Mucosa of gallbladder (tissue), 1 donor: ENCODE data around the gene SEMA3C. TPM values are rescaled to one million over a fixed set of nuclear protein-coding genes. Genes with fewer than 3 reads are reported as not detected.

Experiments
- DNase-seq: peaks from one replicate; pipeline ENCODE4 v3.0.0-alpha.2; 2020; ENCODE audit warnings: low spot score
- total RNA-seq: library from RNA; stranded (reverse); gene quantifications from one replicate; pipeline ENCODE4 v1.2.1, GENCODE V29; 2021
- donor health status: DM: no; HTN: no; CAD: no.

The SEMA3C gene
- total RNA-seq, 1 donor from 2014 or later, result 44.1 TPM

DNA sequence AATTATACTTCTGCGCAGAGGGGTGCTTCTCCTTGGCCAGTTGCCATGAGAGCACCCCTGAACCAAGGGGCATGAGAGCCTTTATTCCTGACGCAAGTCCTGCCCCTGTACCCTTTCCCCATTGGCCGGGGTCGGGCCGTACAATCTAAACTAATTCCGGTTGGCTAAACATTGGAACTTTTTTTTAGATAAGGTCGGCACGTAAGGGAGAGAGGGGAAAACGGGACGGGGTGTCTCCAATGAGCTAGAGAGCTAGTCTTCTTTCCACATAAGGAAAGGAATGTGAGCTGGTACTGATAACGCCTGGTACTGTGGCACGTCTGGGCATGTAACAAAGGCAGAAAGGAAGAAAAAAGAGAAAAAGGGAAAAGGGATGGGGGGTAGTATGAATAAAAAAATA lies 183.5 kb downstream of the SEMA3C start:
- DNase-seq, result no peak

- DNase-seq, result no peak
These were observed 184.8 kb downstream of the SEMA3C start for GRCh38 chr7:80734011-80734410.

DNA sequence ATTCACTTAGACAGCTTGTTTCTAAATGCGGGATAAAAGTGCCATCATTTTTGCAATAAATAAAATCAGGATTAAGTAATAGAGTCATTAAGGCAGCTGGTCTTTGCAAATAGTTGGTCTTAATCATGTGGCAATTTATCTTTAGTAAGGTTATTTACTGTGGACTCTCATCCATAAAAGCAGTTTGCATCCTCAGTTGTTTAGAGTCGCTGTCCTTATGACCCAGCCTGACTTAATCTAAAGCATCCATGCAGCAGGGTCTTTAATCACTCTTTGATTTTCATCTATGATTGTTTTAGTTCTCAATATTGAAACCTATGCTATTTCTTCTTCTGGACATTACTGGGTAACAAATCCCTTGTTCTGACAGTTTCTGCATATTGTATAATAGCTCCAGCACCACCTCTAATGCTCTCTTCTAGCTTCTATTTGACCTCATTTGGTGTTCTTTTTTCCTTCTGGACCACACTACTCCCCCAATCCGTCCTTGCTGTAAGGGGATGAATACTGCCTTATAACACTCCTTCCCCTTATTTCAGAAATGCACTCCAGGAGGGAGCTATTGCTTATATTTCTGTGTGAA lies 185.4 kb downstream of the SEMA3C start:
- no peak for DNase-seq

GRCh38 chr7:80732630-80733029 lies 186.2 kb downstream of the SEMA3C start:
- no peak for DNase-seq

DNA sequence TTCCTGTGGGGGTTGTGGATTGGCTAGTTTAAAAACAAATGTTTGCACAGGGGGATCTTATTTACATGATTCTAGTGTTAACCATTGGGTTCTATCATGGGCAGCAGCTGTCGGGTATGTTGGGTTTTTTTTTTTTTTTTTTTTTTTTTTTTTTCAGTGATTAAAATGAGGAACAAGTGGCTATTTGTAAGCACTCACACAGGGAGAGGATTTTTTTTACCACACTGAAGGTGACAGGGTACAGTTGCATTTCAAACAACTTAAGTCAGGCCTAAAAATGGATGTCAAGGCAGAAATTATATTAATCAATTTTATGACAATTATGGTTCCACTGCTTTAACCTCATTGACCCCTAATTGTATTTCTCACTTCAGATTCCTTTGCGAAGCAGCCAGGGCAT lies 187.6 kb downstream of the SEMA3C start:
- no peak for DNase-seq

DNA sequence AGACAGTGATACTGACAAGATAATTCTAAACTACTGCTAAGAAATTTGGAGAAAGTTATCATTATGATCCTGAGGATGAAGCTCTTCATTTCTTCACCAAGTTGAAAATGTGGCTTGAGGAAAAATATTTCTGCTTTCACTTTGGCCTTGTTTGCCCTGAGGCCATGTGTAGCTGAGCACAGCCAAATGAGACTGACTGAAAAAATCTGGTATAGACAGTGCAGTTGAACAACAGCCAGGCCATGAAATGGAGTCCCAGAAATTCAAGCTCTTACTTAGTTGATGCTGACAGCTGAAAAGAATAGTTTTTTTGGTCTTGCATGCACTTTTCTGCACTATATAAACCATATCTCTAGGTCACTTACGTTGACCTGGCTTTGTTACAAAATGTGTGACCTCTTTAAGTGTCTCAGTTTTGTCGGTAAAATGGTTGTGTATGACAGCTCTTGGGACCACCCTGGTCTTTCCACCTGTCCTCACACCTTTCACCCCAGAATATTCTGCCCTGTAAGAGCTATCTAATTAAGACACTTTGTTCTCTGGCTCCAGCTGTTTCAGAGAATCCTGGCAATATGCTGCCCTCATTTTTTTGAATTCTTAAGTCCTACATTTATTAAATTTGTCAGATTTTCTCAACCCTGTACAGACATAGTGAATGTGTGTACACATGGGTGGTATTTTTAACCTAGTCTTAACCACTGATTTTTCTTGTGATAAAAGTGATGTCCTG lies 189.1 kb downstream of the SEMA3C start:
- no peak for DNase-seq

GRCh38 chr7:80726666-80727065 lies 192.2 kb downstream of the SEMA3C start:
- DNase-seq, result no peak

GRCh38 chr7:80725181-80725611 lies 193.7 kb downstream of the SEMA3C start:
- DNase-seq, result no peak

DNA sequence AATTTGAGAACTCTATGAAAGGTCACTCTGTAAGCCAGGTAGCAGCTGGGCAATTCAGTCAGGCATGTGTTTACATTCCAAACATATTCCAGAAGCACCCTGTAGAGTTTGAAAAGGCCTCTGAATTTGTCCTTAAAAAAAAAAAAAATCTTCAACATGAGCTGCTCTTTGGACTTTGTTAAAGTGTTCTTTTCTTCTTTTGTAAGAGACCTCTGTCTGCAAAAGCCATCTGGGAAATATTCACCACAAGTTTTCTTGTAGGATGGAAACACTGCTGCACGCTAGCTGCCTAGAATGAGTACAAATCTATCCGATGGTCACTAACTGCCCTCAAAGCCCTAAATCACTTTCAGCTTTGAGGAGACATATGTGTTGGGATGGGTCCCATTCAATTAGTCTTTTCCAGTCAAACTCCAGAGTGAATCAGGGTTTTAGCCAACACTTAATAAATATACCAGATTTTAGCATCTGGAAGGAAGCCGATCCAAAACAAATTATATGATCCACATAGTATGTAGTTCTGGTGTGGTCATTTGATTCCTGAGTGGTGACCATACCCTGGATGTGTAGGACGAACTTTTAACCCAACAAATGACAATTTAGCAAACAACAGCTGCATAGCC lies 194.5 kb downstream of the SEMA3C start:
- no peak for DNase-seq

GRCh38 chr7:80722616-80723195 lies 196.1 kb downstream of the SEMA3C start:
- DNase-seq, result peak; percentile 19

DNA sequence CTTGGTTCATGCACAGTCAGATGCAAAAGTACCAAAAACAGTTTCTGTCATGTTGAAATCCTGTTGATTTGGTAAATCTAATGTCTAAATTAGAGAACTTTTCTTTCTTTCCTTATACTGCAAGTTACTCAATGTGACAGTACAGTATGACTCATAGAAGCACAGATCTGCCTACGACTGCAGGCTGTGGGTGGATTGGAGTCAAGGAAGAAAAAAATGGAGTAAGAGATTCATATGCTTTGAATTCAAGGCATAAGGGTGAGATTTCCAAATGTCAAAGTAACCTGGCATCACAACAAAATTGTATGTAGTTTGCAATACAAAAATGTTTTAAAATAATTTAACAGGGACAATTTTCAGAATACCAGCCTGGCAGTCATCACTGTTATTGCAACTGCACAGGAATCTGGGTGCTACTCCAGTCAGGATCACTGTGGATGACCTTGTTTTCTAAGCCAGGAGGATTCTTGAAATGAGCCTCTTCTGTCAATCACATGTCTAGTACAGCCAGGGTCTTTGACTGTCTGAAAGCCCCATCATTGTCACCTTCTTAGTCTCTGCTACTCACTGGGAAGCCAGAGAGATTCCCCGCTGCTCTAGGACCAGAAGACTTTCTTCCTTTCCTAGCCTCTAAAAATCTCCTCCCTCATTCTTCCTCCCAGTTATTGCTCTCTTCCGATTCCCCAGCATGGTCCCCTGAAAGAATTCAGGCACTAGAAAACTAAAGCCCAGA lies 196.8 kb downstream of the SEMA3C start:
- DNase-seq, result no peak

DNA sequence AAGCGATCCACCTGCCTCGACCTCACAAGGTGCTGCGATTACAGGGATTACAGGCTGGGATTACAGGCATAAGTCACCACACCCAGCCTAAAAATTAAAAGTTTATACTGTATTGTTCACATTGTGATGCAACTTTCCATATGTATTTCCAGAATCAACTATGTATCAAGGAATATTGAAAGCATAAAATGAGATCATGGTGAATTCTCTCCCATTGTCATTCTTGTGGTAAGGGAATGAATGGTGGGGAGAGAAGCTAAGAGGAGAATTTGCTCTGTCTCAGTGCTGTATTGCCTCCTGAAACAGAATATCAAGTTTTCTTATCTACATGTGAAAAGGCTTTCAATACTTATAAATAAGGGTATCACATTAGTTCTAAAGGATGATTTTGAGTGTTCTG lies 198.7 kb downstream of the SEMA3C start:
- DNase-seq, result no peak

- DNase-seq, result no peak
These were observed 199.6 kb downstream of the SEMA3C start for GRCh38 chr7:80719261-80719660.

- DNase-seq, result no peak
These were observed 207.3 kb downstream of the SEMA3C start for GRCh38 chr7:80711531-80711930.

GRCh38 chr7:80708123-80708522 lies 210.7 kb downstream of the SEMA3C start:
- no peak for DNase-seq

- DNase-seq, result no peak
These were observed 211.5 kb downstream of the SEMA3C start for GRCh38 chr7:80707318-80707717.

DNA sequence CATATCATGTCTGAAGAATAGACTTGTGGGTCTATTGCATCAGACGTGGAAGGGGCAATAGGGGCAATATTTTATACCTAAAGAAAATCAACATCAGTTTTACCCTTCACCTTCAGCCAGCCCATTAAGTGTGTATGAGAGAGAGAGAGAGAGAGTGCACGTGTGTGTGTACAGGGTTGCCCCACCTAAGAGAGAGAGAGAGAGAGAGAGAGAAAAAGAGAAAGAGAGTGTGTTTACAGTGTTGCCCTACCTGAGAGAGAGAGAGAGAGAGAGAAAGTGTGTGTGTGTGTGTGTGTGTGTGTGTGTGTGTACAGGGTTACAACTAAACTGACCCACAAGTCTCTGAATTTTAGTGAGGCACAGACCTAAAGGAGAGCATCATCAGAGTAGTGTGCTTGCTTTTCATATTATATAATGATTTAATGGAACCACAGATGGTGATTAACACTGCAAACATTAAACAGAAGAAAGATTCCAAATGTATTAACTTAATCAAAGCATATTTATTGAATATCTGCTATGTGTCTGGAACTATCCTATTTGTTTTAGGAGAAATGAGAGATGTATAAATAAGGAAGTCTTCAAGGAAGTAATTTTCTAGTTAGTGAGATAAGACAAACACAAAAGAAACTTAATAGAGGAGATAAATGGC lies 213.6 kb downstream of the SEMA3C start:
- DNase-seq, result no peak

GRCh38 chr7:80703272-80703671 lies 215.6 kb downstream of the SEMA3C start:
- DNase-seq, result no peak

GRCh38 chr7:80699721-80700256 lies 219.1 kb downstream of the SEMA3C start:
- no peak for DNase-seq

DNA sequence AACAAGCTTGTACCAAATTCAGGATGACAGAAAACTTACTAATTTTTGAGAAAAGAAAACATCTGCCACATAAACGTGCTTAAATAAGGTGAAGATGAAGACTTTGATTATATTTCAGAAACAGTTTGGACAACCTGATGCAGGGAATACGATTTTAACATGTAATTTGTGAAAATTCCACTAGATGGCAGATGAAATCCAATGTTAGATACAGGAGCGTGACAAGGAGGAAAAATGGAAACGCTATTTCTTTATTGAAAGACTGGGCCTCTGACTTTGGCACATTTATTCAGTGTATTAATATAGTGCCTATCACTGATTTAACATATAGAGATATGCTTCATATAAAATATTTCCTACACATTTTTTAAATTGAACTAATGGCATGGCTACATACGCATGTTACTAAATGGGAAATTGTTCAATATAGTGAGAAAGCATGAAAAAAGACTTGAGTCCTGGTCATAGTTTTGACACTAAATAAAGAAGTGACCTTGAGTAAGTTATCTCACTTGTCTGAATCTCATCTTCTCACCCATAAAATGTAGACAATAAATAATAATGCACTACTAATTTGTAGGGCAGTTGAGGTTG lies 219.7 kb downstream of the SEMA3C start:
- DNase-seq, result no peak
